Activated naive CD4-positive, alpha-beta T cell treated with anti-CD3 and anti-CD28 coated beads, Interleukin-2, amount 50 U/mL, for 72 hours (primary cell): Measurements from ENCODE around the gene RTRAF. TPM values are rescaled to one million over a fixed set of nuclear protein-coding genes. Genes with fewer than 3 reads are reported as not detected.

Experiments used
- ATAC-seq, 2 donors: fragments of 150-1000 bp; cut with Tn5 transposase; 2 replicates each; pipeline ENCODE4 v1.10.0; 2021; ENCODE audit warnings: mild to moderate bottlenecking in 2 of 2, moderate library complexity in 2 of 2
- DNase-seq, 2 donors: peaks; one replicate each; pipeline ENCODE4 v3.0.0; 2021 to 2022; ENCODE audit warnings: low spot score in 2 of 2
- H3K27ac Mint-ChIP-seq, 2 donors: one replicate each; pipeline ENCODE4 v1.8.0; 2022; ENCODE audit warnings: mild to moderate bottlenecking in 2 of 2, mixed read lengths in 2 of 2
- H3K36me3 Mint-ChIP-seq, 2 donors: one replicate each; pipeline ENCODE4 v1.8.0; 2022; ENCODE audit warnings: mixed read lengths in 2 of 2
- H3K9me3 Mint-ChIP-seq, 2 donors: one replicate each; pipeline ENCODE4 v1.8.0; 2022; ENCODE audit warnings: mixed read lengths in 2 of 2
- total RNA-seq, 2 donors: library from RNA; stranded (reverse); gene quantifications; one replicate each; pipeline ENCODE4 v1.2.3, GENCODE V29; 2022

Gene RTRAF
- total RNA-seq, 2 donors from 2014 or later: 179 to 241 TPM

DNA sequence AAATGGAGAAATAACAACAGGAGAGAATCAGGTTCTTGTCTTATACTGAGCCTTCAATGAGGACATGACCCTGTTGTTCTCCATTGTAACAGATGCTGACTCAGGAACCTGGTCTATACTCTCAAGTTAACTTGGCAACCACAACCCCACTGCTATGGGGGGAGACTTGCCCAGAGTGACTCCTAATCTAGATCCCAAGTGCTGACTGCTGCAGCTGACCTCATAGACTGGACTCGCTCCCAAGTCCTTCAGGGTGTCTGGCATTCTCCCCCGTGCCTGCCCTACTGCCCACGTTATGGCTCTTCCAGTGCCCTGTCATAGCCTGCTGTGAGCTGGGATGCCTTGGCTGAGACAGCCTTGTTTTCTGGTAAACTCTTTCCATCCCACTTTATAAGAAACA lies 42.4 kb downstream of the RTRAF start:
- Mint-ChIP-seq H3K27ac (no peak overlapping the region), H3K36me3 (no peaks in the 10 kb centered on the region), H3K9me3 (peaks cover 0 to 10% of the 10 kb centered on the region in 2 donors)
- no peak for DNase-seq
- no peak for ATAC-seq

DNA sequence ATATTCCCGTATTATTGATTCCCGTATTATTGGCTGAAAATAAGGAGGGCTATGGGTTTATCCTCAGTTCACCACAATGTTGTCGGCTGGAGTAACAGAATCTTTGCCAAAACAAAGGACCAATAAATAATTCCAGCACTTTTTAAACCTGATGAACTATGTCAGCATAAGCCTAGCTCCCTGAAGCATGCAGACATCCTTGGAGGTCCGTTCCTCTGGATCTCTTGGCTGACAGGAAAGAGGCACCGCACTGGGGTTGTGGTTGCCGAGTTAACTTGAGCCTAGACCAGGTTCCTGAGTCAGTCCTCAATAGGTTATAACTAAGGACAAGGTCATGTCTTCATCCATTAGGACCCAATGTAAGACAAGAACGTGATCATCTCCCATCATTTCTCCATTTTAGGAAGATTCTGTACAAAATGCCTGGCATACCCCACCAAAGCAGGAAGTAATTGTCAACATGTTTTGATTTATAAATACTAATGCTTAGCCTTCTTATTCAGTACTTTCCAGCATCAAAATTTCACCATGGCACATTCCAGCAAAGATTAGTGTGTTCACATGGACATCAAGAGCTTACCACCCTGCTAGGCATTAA lies 43.0 kb downstream of the RTRAF start:
- H3K36me3 Mint-ChIP-seq: no peaks in the 10 kb centered on the region
- no peak overlapping the region for H3K27ac Mint-ChIP-seq
- ATAC-seq (no peak), DNase-seq (no peak)
- H3K9me3 Mint-ChIP-seq: peaks cover 0 to 12% of the 10 kb centered on the region in 2 donors

DNA sequence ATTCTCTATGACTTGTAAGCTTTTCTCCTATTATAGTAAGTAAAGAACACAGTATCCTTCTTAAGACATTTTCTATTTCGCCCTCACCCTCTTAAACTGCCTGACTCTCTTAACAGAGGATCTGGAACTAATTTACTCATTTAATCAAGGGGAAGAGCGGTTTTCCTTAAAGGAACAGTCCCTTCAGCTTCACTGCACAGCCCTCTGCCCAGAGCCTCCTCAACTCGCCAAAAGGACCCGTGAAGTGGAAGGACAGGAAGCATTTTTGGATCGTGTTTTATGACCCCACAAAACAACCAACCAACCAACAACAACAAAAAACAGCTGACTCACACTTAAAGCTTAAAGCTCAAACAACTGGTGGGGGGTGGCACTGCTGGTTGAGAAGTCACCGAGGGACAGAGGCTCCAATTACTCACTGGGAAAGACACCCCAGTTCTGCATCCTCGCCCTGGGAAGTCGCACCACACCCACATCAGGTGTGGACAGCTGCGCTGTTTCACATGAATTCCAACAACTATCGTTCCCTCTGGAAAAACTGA lies 43.8 kb downstream of the RTRAF start:
- Mint-ChIP-seq H3K36me3 (no peaks in the 10 kb centered on the region), H3K9me3 (peaks cover 0 to 12% of the 10 kb centered on the region in 2 donors), H3K27ac (no peak overlapping the region)
- DNase-seq (no peak), ATAC-seq (no peak)

DNA sequence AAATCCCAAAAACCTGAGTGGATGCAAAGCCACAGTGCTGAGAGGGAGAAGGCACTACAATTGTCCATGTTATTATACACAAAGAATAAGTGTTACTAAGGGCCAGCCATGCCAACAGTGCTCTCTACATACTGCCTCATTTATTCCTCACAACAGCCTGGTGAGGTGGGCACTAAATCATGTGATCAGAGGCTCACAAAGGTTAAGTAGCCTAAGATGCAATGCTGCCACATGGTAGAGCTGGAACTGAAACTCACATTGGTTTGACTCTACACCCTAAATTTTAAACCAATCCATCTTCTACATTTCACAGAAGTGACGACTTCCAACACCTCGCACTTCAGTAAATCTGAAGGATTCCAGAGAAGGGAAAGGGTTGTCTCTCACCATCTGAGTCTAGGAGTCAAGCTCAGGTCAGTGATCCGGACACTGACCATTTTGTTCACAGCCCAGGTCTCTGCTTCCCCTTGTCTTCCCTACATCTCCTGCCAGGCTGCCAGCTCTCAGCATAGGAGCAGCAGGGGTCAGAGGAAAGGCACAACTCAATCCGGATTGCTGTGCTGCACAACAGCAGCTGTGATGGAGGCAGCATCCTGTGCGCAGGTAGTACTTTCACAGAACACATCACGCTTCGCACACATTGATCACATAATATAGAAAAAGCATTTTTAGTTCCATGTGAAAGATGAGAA lies 49.9 kb downstream of the RTRAF start:
- no peaks in the 10 kb centered on the region for H3K36me3 Mint-ChIP-seq

DNA sequence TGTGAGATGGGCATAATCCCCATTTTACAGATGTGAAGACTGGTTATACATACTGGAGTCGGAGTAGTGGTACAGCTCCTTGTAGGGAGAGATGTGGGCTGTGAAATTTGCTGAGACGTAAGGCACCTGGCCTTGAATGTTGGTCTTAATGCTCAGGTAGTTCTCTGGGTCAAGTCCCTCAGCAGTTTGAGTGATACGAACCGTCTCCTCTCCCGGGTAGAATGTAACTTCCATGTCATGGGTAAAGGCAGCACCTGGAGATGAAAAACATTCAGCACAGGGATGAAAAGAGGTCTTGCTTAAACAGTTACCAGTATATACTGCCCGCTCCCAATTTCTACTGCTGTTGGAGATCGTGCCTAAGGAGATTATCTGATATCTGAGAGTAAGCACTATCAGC lies 51.3 kb downstream of the RTRAF start:
- no peak for DNase-seq
- Mint-ChIP-seq H3K36me3 (no peaks in the 10 kb centered on the region), H3K9me3 (peaks cover 0 to 12% of the 10 kb centered on the region in 2 donors), H3K27ac (no peak overlapping the region)
- ATAC-seq: no peak

More for the DNA sequence above, 49.9 kb downstream of the RTRAF start:
- Mint-ChIP-seq H3K27ac (no peak overlapping the region), H3K9me3 (peaks cover 0 to 12% of the 10 kb centered on the region in 2 donors)
- no peak for ATAC-seq
- DNase-seq: no peak

DNA sequence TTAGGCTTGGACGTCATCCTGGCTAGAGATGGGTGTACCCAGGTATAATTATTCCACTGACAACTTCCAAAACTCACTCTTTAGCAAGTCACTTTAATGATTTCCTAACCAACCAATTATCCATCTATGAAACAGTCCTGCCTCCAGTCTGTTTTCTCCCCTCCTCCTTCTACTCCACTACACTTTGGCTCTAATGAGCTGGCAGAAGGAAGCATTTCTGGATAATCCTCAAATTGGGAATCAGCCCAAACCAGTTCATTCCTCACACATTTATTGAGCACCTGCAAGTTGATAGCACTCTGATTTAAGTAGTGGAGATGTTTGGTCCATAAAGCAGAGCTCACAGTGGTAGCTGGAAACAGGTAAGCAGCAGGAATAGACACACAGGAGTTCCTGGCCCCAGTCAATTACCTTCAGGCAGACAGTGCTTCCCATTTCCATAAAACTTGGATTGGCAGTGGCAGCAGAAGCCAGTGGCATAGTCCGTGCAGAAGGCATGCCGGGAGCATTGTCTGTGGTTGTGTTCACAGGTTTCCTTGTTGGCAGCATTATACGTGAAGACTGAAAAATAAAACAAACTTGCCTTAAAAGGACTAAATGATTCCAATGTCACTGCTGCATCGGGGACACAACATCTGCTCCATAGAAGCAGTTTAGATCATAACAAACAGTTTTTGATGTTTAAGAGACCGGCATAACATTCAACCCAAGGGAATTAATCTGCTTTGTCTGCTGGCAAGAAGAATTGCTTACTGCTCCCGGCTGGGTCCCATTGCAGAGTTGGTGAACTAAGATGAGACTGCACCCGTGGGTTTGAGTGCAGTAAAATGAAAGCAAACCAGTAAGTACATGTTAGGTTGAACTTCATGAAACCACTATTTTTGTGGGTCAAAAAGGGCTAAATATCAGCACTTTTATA lies 53.3 kb downstream of the RTRAF start:
- H3K27ac Mint-ChIP-seq: no peak overlapping the region
- H3K9me3 Mint-ChIP-seq: no peaks in the 10 kb centered on the region
- DNase-seq (no peak), ATAC-seq (no peak)
- no peaks in the 10 kb centered on the region for H3K36me3 Mint-ChIP-seq

DNA sequence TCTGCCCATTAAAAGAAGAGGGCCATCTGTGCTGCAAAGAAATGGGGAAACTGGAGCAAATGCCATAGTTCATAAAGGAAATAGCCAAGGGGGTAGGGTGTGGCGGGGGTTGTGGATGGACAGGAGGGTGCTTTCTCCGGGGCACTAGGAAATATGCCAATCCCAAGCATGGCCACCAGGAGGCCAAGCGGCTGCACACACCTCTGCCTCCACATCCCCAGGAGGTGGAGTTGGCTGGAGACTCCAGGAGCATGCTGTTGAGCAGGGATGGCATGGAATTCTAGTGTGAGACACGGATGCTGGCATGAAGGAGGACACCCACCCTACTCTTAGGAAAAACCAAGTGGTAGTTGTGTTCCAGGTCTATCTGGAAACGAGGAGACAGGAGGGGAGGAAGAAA lies 54.3 kb downstream of the RTRAF start:
- Mint-ChIP-seq H3K36me3 (no peaks in the 10 kb centered on the region), H3K27ac (no peak overlapping the region), H3K9me3 (no peaks in the 10 kb centered on the region)
- ATAC-seq: peak; percentile 44 to 63
- DNase-seq: peak in 1 of 2 donors; percentile 45

DNA sequence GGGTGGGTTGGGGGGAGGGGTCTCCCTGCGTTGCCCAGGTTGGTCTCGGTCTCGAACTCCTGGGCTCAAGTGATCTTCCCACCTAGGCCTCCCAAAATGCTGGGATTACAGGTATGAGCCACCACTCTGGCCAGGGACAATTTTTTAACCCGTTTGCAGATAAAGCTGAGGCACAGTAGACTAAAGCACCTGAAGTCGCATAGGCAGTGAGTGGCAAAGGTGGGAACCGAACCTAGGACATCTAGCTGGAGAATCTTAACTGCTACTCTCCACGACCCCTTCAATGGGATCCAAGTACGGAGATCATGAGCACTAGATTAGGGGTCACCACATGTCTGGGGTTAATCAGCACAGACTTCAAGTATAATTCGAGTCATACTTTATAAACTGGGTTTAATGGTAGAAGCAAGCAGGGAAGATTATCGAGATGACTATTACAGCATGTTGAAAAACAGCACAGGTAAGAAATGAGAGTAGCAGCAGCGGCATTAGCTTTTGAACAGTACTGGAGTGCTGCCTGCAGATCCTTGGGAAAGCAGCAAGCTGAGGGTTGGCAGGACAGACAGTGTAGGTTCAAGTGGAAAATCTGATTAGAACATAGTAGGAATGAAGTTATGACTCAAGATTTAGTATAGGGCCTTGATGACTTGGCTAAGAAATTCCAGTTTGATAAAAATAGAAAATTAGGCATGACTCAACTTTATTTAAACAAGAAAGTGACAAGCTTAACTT lies 55.6 kb downstream of the RTRAF start:
- Mint-ChIP-seq H3K36me3 (no peaks in the 10 kb centered on the region), H3K9me3 (no peaks in the 10 kb centered on the region), H3K27ac (peak overlapping the region in 1 of 2 donors; percentile 2)
- DNase-seq (no peak), ATAC-seq (peak; percentile 71 to 79)

DNA sequence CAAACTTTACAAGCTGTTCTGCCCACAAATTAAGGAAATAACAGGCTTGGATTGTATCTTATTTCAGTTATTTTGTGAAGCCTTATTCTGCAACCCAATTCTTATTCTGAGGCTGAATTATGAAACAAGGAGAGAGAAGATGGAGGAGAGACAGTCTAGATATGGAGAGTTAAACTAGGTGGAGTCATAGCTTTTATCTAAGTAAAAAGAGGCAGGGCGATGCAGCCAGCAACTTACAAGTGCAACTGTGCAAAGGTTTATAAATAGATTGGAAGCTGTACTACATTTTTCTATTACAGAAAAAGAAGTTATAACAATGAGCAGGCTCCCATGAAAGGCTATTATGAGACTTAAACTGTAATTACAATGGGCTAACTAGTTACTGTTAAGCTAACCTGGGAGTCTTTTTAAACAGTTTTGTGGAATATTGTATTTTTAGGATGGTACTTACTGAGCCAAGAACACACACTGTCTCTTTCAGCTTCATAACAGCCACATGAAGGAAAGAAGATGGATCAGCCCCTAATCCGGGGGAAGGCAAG lies 57.1 kb downstream of the RTRAF start:
- DNase-seq (no peak), ATAC-seq (no peak)
- H3K27ac Mint-ChIP-seq: peak overlapping the region in 1 of 2 donors; percentile 2

DNA sequence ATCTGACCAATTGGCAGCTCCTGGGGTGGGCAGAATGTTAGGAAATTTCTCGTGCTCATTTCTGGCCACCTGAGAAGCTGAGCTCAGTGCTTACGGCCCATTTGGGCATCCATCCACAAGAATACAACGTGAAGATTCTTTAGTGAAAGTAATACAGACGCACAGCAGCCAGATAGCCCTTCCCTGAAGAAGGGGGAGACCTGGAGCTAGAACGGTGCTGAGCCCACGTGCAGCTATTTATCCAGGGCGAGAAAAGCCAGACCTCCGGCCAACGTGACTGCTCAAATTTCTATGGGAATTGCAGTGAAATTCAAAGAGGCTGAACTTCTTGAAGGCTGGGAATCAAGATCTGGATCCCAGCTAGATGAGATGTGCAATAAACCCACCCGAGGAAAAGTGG lies 58.8 kb downstream of the RTRAF start:
- ATAC-seq (no peak), DNase-seq (no peak)
- H3K36me3 Mint-ChIP-seq: no peaks in the 10 kb centered on the region
- H3K27ac Mint-ChIP-seq: no peak overlapping the region
- H3K9me3 Mint-ChIP-seq: no peaks in the 10 kb centered on the region

More for the DNA sequence above, 57.1 kb downstream of the RTRAF start:
- Mint-ChIP-seq H3K9me3 (no peaks in the 10 kb centered on the region), H3K36me3 (no peaks in the 10 kb centered on the region)

DNA sequence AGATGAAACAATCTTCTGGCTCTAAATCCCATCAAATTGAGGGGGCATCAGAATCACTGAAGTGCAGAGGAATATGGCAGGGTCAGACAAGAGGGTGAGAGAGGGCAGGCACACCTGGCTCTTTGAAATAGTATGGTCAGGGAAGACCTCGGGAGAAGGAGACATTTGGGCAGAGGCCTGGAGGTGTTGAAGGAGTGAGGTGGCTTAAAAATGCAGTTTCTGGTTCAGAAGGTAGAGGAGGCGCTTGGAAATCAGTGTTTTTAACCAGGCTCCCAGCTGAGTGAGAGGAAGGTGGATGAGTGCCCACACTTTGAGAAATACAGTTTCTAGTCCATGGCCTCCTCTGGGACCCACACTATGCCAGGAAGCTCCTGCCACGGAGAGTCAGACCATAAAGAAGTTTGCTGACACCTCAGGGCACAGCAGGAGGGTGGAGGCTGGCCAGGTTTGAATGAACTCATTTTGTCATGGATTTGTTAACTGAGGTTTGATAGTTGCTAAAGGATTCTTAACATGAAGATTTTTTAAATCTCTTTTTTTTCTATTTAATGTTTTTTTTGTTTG lies 59.4 kb downstream of the RTRAF start:
- DNase-seq (no peak), ATAC-seq (no peak)
- Mint-ChIP-seq H3K27ac (no peak overlapping the region), H3K9me3 (no peaks in the 10 kb centered on the region), H3K36me3 (no peaks in the 10 kb centered on the region)

DNA sequence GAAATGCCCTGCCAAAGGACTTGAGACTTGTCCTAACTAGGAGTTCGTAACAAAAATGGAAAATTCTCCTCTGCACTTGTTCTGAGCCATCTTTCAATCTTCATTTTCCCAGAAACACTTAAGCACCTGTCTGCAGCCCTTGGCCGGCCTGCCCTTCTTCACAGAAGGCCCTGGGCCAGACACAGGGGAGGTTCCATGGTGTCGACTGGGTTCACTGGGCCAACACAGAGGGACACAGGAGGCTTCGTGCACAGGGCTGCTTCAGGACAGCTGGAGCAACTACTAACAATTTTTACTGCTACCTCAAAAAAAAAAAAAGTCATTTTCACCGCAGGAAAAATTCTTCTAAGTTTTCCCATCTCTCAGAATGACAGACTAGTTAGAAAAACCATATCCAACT lies 59.9 kb downstream of the RTRAF start:
- H3K9me3 Mint-ChIP-seq: no peaks in the 10 kb centered on the region
- no peak overlapping the region for H3K27ac Mint-ChIP-seq
- H3K36me3 Mint-ChIP-seq: no peaks in the 10 kb centered on the region
- DNase-seq (no peak), ATAC-seq (no peak)

DNA sequence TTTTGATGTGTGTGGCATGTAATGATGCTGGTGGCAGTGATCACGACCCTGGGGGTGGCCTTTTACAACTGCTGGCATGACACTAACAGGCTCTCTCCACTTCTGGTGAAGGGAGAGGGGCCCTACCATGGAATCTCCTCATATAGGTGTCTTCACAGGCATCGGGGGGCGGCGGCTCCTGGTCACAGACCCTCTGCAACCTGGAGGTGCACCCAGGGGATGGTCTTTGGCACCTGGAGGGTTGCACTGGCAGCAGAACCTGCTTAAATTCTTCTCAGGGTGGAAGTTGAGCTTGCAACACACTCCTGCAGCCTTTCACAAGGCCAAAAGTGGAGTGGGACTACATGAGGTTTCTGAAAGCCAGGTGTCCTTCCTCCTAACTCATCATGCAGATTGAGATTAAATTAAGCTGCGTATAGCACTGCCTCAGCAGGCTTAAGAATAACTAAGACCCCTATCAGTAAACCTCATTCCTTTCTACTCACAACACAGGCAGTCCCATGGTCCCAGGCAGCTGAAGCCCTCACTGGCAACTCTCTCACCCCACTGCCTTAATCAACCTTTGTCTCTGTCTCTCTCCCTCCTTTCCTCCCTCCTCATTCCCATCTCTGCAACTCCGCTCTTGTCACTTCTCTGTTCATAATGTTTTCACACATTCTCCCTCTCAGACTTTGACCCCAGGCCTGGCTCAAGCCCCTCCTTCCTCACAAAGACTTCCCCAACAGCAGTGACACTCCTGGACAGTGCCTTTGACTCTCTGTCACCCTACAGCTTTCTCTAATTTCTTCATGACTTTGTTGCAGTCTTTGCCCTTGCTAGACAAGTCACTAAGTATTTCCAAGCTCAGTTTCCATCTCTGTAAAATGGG lies 60.6 kb downstream of the RTRAF start:
- no peak for ATAC-seq
- DNase-seq: no peak
- Mint-ChIP-seq H3K27ac (no peak overlapping the region), H3K9me3 (no peaks in the 10 kb centered on the region), H3K36me3 (no peaks in the 10 kb centered on the region)

DNA sequence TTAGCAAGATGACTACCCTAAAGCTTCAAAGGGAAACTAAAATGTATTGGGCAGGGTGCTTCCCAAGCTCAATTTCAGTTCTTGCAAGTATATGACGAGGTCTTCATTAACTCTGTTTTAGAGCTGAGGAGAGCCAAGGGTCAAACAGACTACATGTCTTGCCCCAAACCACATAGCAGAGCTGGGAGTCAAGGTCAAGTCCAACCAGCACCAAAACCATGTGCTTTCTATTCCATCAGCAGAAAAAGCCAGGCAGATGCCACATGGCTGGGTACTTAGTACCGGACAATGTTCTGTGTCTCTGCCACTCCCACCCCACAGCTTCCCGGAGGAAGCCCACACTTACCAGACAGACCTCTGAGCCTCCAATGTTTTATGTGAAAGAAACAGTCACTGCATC lies 61.9 kb downstream of the RTRAF start:
- no peak for ATAC-seq
- no peak for DNase-seq
- H3K9me3 Mint-ChIP-seq: no peaks in the 10 kb centered on the region
- no peak overlapping the region for H3K27ac Mint-ChIP-seq
- H3K36me3 Mint-ChIP-seq: no peaks in the 10 kb centered on the region

DNA sequence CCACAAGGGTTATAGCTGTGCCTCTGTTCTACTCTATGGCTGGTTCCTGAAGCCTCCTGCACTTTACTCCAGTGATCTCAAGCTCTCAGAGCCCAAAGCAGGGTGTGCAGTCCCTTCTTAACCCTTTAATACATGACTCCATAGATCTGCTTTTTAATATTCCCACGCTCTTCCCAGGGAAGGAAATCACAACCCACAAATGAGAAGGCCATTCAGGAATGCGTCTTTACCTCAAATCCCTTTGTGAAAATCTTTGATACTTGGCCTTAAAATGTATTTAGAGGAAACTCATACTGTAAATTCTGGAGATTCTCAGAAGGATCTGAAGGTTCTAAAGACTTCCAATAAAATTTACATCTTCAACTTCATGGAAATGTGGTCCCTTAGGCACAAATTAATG lies 62.5 kb downstream of the RTRAF start:
- no peak overlapping the region for H3K27ac Mint-ChIP-seq
- H3K9me3 Mint-ChIP-seq: no peaks in the 10 kb centered on the region
- ATAC-seq (no peak), DNase-seq (no peak)
- no peaks in the 10 kb centered on the region for H3K36me3 Mint-ChIP-seq
